ENCODE results near the gene CYP24A1.

DNA sequence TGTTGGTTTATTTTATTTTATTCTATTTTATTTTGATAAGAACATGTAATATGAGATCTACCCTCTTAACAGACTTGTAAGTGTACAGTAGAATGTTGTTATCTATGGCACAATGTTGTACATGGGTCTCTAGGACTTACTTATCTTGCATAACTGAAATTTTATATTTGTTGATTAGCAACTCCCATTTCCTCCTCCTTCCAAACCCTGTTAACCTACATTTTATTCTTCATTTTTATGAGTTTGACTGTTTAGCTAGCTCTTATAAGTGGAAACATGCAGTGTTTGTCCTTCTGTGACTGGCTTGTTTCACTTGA, 65.5 kb downstream of the CYP24A1 start:
- TF ChIP-seq POLR2A (IDR thresholded peaks at IDR 0.05; ENCODE audit: low read depth, low read length) (no peak), TAF1 (IDR thresholded peaks at IDR 0.05; ENCODE audit: borderline replicate concordance, low read depth, low read length) (no peak)

Data from GM12892 (cell line).